ENCODE measurements around the gene UNC13C. TPM values are rescaled to one million over a fixed set of nuclear protein-coding genes. Genes with fewer than 3 reads are reported as not detected.

UNC13C gene
- total RNA-seq, 2 experiments from 2014 or later = not detected

DNA sequence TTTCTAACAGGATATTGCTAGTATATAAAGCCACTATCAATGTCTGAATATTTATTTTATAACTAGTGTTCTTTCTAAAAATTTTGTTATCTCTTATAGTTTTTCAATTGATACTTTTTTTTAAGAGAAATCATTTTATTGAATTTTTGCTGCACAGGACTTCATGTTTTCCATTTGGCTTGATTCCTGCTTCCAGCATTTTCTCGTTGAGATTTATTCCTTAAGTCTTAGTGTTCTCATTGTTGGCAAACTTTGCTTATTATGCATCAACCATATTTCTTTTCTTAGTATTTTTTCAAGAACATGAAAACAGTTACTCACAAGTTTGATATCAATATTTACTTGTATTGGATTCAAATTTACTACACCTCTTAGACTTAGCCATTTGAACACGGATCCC, 113.4 kb downstream of the UNC13C start:
- DNase-seq (ENCODE audit: low spot score) = no peak
- Histone ChIP-seq H3K4me2 (ENCODE audit: low read length) (no peak overlapping the region), H3K9me3 (ENCODE audit: low read length) (no peaks in the 10 kb centered on the region), H3K9me2 (ENCODE audit: insufficient read depth, low read length) (no peaks in the 10 kb centered on the region), H4K20me1 (ENCODE audit: insufficient read depth, low read length) (no peaks in the 10 kb centered on the region), H3K4me3 (ENCODE audit: low read depth, low read length, poor library complexity, severe bottlenecking) (no peak overlapping the region), H3K4me1 (ENCODE audit: insufficient read depth, low read length, poor library complexity, severe bottlenecking) (no peaks in the 10 kb centered on the region), H3K79me2 (ENCODE audit: insufficient read depth, low read depth, low read length) (no peaks in the 10 kb centered on the region), H2AFZ (ENCODE audit: low read length) (no peak overlapping the region), H3K27ac (ENCODE audit: low read depth, low read length, poor library complexity, severe bottlenecking) (no peak overlapping the region), H3K36me3 (ENCODE audit: insufficient read depth, low read length) (no peaks in the 10 kb centered on the region)
- no peak for TF ChIP-seq EZH2phosphoT487 (IDR thresholded peaks at IDR 0.05; ENCODE audit: borderline replicate concordance, low read depth, low read length)
- no peak for TF ChIP-seq CTCF (conservative IDR thresholded peaks at IDR 0.05; ENCODE audit: low read length)
- intact Hi-C loops (cut with micrococcal nuclease; ENCODE audit: unreplicated experiment) = no loop called here
- no TSS peak for BruUV-seq (replicated peaks)
- POLR2A ChIA-PET = no interaction called here
- CTCF ChIA-PET (ENCODE audit: unreplicated experiment) = no interaction called here

DNA sequence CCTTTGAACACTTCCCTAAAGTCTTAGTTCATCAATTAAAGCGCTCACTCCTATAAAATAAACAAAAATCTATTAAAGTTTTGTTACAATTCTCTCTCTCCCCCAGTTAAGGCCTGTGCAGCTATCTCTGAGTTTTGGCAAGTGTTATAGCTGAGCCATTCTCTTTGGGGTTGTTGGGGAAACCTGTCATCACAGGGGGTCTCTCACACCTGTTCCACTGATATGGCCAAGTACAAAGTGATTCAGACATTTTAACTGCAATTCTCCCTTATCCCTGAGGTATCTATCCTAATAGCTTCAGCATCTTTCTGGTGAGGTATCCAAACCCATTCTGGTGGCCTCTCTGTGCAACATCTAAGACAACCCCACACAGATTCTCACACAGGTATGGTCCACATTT, 116.4 kb downstream of the UNC13C start:
- Histone ChIP-seq H3K9me3 (ENCODE audit: low read length) (no peaks in the 10 kb centered on the region), H3K4me3 (ENCODE audit: low read depth, low read length, poor library complexity, severe bottlenecking) (no peak overlapping the region), H3K9me2 (ENCODE audit: insufficient read depth, low read length) (no peaks in the 10 kb centered on the region), H4K20me1 (ENCODE audit: insufficient read depth, low read length) (no peaks in the 10 kb centered on the region), H3K4me2 (ENCODE audit: low read length) (no peak overlapping the region), H3K79me2 (ENCODE audit: insufficient read depth, low read depth, low read length) (no peaks in the 10 kb centered on the region), H3K4me1 (ENCODE audit: insufficient read depth, low read length, poor library complexity, severe bottlenecking) (no peaks in the 10 kb centered on the region), H3K27ac (ENCODE audit: low read depth, low read length, poor library complexity, severe bottlenecking) (no peak overlapping the region), H2AFZ (ENCODE audit: low read length) (no peak overlapping the region), H3K36me3 (ENCODE audit: insufficient read depth, low read length) (no peaks in the 10 kb centered on the region)
- intact Hi-C loops (cut with micrococcal nuclease; ENCODE audit: unreplicated experiment) = no loop called here
- ChIA-PET POLR2A (no interaction called here), CTCF (ENCODE audit: unreplicated experiment) (no interaction called here)
- no peak for TF ChIP-seq EZH2phosphoT487 (IDR thresholded peaks at IDR 0.05; ENCODE audit: borderline replicate concordance, low read depth, low read length)
- TF ChIP-seq CTCF (conservative IDR thresholded peaks at IDR 0.05; ENCODE audit: low read length) = no peak
- BruUV-seq (replicated peaks) = no TSS peak
- no peak for DNase-seq (ENCODE audit: low spot score)

- Histone ChIP-seq H2AFZ (ENCODE audit: low read length) (no peak overlapping the region), H3K4me2 (ENCODE audit: low read length) (no peak overlapping the region), H4K20me1 (ENCODE audit: insufficient read depth, low read length) (no peaks in the 10 kb centered on the region), H3K4me3 (ENCODE audit: low read depth, low read length, poor library complexity, severe bottlenecking) (no peak overlapping the region), H3K27ac (ENCODE audit: low read depth, low read length, poor library complexity, severe bottlenecking) (no peak overlapping the region), H3K36me3 (ENCODE audit: insufficient read depth, low read length) (no peaks in the 10 kb centered on the region), H3K79me2 (ENCODE audit: insufficient read depth, low read depth, low read length) (no peaks in the 10 kb centered on the region), H3K4me1 (ENCODE audit: insufficient read depth, low read length, poor library complexity, severe bottlenecking) (no peaks in the 10 kb centered on the region), H3K9me2 (ENCODE audit: insufficient read depth, low read length) (no peaks in the 10 kb centered on the region), H3K9me3 (ENCODE audit: low read length) (no peaks in the 10 kb centered on the region)
- TF ChIP-seq EZH2phosphoT487 (IDR thresholded peaks at IDR 0.05; ENCODE audit: borderline replicate concordance, low read depth, low read length) = no peak
- no peak for TF ChIP-seq CTCF (conservative IDR thresholded peaks at IDR 0.05; ENCODE audit: low read length)
- intact Hi-C loops (cut with micrococcal nuclease; ENCODE audit: unreplicated experiment) = no loop called here
- DNase-seq (ENCODE audit: low spot score) = no peak
- POLR2A ChIA-PET = no interaction called here
- no TSS peak for BruUV-seq (replicated peaks)
- CTCF ChIA-PET (ENCODE audit: unreplicated experiment) = no interaction called here
Observed at GRCh38 chr15:54097019-54097418, 118.8 kb downstream of the UNC13C start.

Data from OCI-LY7 (cell line).